IMR-90 (cell line): Measurements from ENCODE around the gene CHPF2. TPM values are rescaled to one million over a fixed set of nuclear protein-coding genes. Genes with fewer than 3 reads are reported as not detected.

Experiments used
- ATAC-seq: fragments of 200-7000 bp; cut with Tn5 transposase; 2 replicates; pipeline ENCODE4 v1.9.1; 2020; ENCODE audit warnings: low read depth, mild to moderate bottlenecking, moderate library complexity
- BruUV-seq: library from RNA; stranded (reverse); fragments of 400-500 nt; replicated peaks from 2 replicates; lab custom pipeline; 2021; lab: Mats Ljungman, UMichigan
- CTCF ChIA-PET: fragments of 300-600 bp; formaldehyde crosslinking; extraction: SDS; loops from one replicate; lab custom pipeline; 2021; ENCODE audit warnings: antibody characterized with exemption; lab: Yijun Ruan, JAX
- POLR2A ChIA-PET: fragments of 300-600 bp; sonication (Branson Sonifier 250); formaldehyde crosslinking; loops from one replicate; lab custom pipeline; 2022; ENCODE audit warnings: antibody characterized with exemption; ENCODE audit not compliant: unreplicated experiment; lab: Charles Lee
- DNase-seq: peaks from one replicate; pipeline ENCODE4 v3.0.0; 2013
- H2AFZ ChIP-seq: replicated peaks from 2 replicates; pipeline ENCODE3; 2013; ENCODE audit warnings: low read length, mild to moderate bottlenecking; ENCODE audit not compliant: poor library complexity
- H2AK5ac ChIP-seq: 2 replicates; pipeline ENCODE4 v1.6.1; 2013; ENCODE audit warnings: low read depth, low read length, inconsistent platforms
- H2AK9ac ChIP-seq: replicated peaks from 2 replicates; pipeline ENCODE3; 2013; ENCODE audit warnings: mild to moderate bottlenecking, low read depth, low read length, moderate library complexity; ENCODE audit not compliant: poor library complexity
- H2BK120ac ChIP-seq: 2 replicates; pipeline ENCODE4 v1.6.1; 2013; ENCODE audit warnings: low read depth, low read length, inconsistent platforms
- H2BK15ac ChIP-seq: 3 replicates; pipeline ENCODE4 v1.6.1; 2013; ENCODE audit warnings: low read depth, low read length, inconsistent platforms
- H2BK20ac ChIP-seq: 2 replicates; pipeline ENCODE4 v1.6.1; 2013; ENCODE audit warnings: low read depth, mild to moderate bottlenecking, inconsistent platforms, low read length, moderate library complexity
- H2BK5ac ChIP-seq: 2 replicates; pipeline ENCODE4 v1.6.1; 2013; ENCODE audit warnings: mild to moderate bottlenecking, low read depth, low read length, inconsistent platforms; ENCODE audit not compliant: poor library complexity, severe bottlenecking
- H3K14ac ChIP-seq: replicated peaks from 2 replicates; pipeline ENCODE4 v1.6.1; 2013; ENCODE audit warnings: low read depth, low read length, inconsistent platforms
- H3K18ac ChIP-seq: 2 replicates; pipeline ENCODE4 v1.6.1; 2013; ENCODE audit warnings: low read depth, low read length, control low read depth
- H3K23ac ChIP-seq: 2 replicates; pipeline ENCODE4 v1.6.1; 2013; ENCODE audit warnings: low read depth, low read length, inconsistent platforms
- H3K27ac ChIP-seq: 2 replicates; pipeline ENCODE4 v1.5.1; 2013; ENCODE audit warnings: mild to moderate bottlenecking, control low read depth, low read length; ENCODE audit not compliant: insufficient read depth
- H3K27me3 ChIP-seq: 2 replicates; pipeline ENCODE4 v1.6.1; 2013; ENCODE audit warnings: low read length; ENCODE audit not compliant: control insufficient read depth, insufficient read depth
- H3K36me3 ChIP-seq: 2 replicates; pipeline ENCODE4 v1.6.1; 2013; ENCODE audit warnings: low read length, mixed read lengths; ENCODE audit not compliant: control insufficient read depth, insufficient read depth
- H3K4ac ChIP-seq: 2 replicates; pipeline ENCODE4 v1.6.1; 2013; ENCODE audit warnings: low read depth, low read length, inconsistent platforms
- H3K4me1 ChIP-seq: 2 replicates; pipeline ENCODE4 v1.6.1; 2013; ENCODE audit warnings: low read length, mixed read lengths; ENCODE audit not compliant: control insufficient read depth, insufficient read depth
- H3K4me2 ChIP-seq: 2 replicates; pipeline ENCODE4 v1.6.1; 2013; ENCODE audit warnings: low read depth, mild to moderate bottlenecking, control low read depth, low read length, moderate library complexity
- H3K4me3 ChIP-seq: 2 replicates; pipeline ENCODE4 v1.5.1; 2013; ENCODE audit warnings: low read depth, mild to moderate bottlenecking, control low read depth, low read length, moderate library complexity; ENCODE audit not compliant: insufficient read depth
- H3K56ac ChIP-seq: 2 replicates; pipeline ENCODE4 v1.6.1; 2013; ENCODE audit warnings: low read length, inconsistent platforms; ENCODE audit not compliant: insufficient read depth; ENCODE audit errors: extremely low read depth
- H3K79me1 ChIP-seq, 2 experiments: 2 replicates each; pipeline ENCODE4 v1.6.1; 2013; ENCODE audit warnings: low read length in 2 of 2, inconsistent platforms in 1 of 2, low read depth in 1 of 2
- H3K9ac ChIP-seq: 2 replicates; pipeline ENCODE4 v1.6.1; 2013; ENCODE audit warnings: low read depth, low read length, control low read depth
- H3K9me1 ChIP-seq: 2 replicates; pipeline ENCODE4 v1.6.1; 2013; ENCODE audit warnings: low read length, inconsistent platforms; ENCODE audit not compliant: insufficient read depth
- H3K9me3 ChIP-seq: 2 replicates; pipeline ENCODE4 v1.6.1; 2013; ENCODE audit warnings: low read length; ENCODE audit not compliant: control insufficient read depth, insufficient read depth
- H4K20me1 ChIP-seq: 2 replicates; pipeline ENCODE4 v1.6.1; 2013; ENCODE audit warnings: low read length, inconsistent platforms; ENCODE audit not compliant: insufficient read depth
- H4K5ac ChIP-seq: 2 replicates; pipeline ENCODE4 v1.6.1; 2013; ENCODE audit warnings: mild to moderate bottlenecking, low read depth, low read length, control low read depth
- H4K8ac ChIP-seq, 2 experiments: 2 replicates each; pipeline ENCODE4 v1.6.1; 2013; ENCODE audit warnings: low read depth in 2 of 2, low read length in 2 of 2, control low read depth in 1 of 2, inconsistent platforms in 1 of 2
- H4K91ac ChIP-seq: 2 replicates; pipeline ENCODE4 v1.6.1; 2013; ENCODE audit warnings: low read depth, low read length, inconsistent platforms; ENCODE audit not compliant: insufficient read depth
- BHLHE40 ChIP-seq: fragments of 150-350 bp; IDR thresholded peaks from 2 replicates; pipeline ENCODE4 v1.6.1; 2016; ENCODE audit warnings: mild to moderate bottlenecking, low read depth, low read length
- CEBPB ChIP-seq: IDR thresholded peaks from 2 replicates; pipeline ENCODE4 v1.6.1; 2012; ENCODE audit warnings: low read depth, low read length, improper control_type of control experiment
- CHD1 ChIP-seq: IDR thresholded peaks from 2 replicates; pipeline ENCODE4 v1.6.1; 2012; ENCODE audit warnings: low read depth, low read length, improper control_type of control experiment
- CTCF ChIP-seq: conservative IDR thresholded peaks from 2 replicates; pipeline ENCODE4 v1.5.1; 2012; ENCODE audit warnings: mild to moderate bottlenecking, low read depth, low read length, improper control_type of control experiment
- ELK1 ChIP-seq: fragments of 150-350 bp; IDR thresholded peaks from 2 replicates; pipeline ENCODE4 v1.6.1; 2016; ENCODE audit warnings: low read depth, mild to moderate bottlenecking, low read length, moderate library complexity, borderline replicate concordance
- FOS ChIP-seq: fragments of 150-350 bp; IDR thresholded peaks from 2 replicates; pipeline ENCODE4 v1.6.1; 2016; ENCODE audit warnings: low read depth, low read length
- MAFK ChIP-seq: IDR thresholded peaks from 2 replicates; pipeline ENCODE4 v1.6.1; 2012; ENCODE audit warnings: low read depth, low read length, improper control_type of control experiment
- MAZ ChIP-seq: IDR thresholded peaks from 2 replicates; pipeline ENCODE4 v1.6.1; 2012; ENCODE audit warnings: low read depth, mild to moderate bottlenecking, low read length, improper control_type of control experiment, moderate library complexity, borderline replicate concordance
- MXI1 ChIP-seq: IDR thresholded peaks from 2 replicates; pipeline ENCODE4 v1.6.1; 2012; ENCODE audit warnings: low read depth, mild to moderate bottlenecking, low read length, moderate library complexity, borderline replicate concordance
- NFE2L2 ChIP-seq: fragments of 150-350 bp; IDR thresholded peaks from 2 replicates; pipeline ENCODE4 v1.6.1; 2016; ENCODE audit warnings: low read depth, mild to moderate bottlenecking, low read length
- POLR2A ChIP-seq: IDR thresholded peaks from 2 replicates; pipeline ENCODE4 v1.6.1; 2012; ENCODE audit warnings: mild to moderate bottlenecking, low read depth, low read length
- RAD21 ChIP-seq: IDR thresholded peaks from 2 replicates; pipeline ENCODE4 v1.6.1; 2012; ENCODE audit warnings: low read length, improper control_type of control experiment
- RCOR1 ChIP-seq: IDR thresholded peaks from 2 replicates; pipeline ENCODE4 v1.6.1; 2012; ENCODE audit warnings: mild to moderate bottlenecking, low read length, improper control_type of control experiment; ENCODE audit not compliant: insufficient replicate concordance
- SMC3 ChIP-seq: fragments of 150-350 bp; IDR thresholded peaks from 2 replicates; pipeline ENCODE4 v1.6.1; 2016; ENCODE audit warnings: low read depth, mild to moderate bottlenecking, antibody characterized with exemption, low read length, moderate library complexity
- USF2 ChIP-seq: fragments of 150-350 bp; IDR thresholded peaks from 2 replicates; pipeline ENCODE4 v1.6.1; 2017; ENCODE audit warnings: mild to moderate bottlenecking, antibody characterized with exemption, low read length, low read depth
- WGBS, 2 experiments: methylation state at CpG; one replicate each; pipeline versions ENCODE4 v1.1.5 to v1.1.7; 2013; ENCODE audit warnings: missing lambda C conversion rate in 2 of 2; ENCODE audit not compliant: insufficient read length in 1 of 2; ENCODE audit errors: extremely low coverage in 2 of 2; 5-methylcytosine and 5-hydroxymethylcytosine counted together
- dilution Hi-C: fragments of 300-500 bp; cut with HindIII; formaldehyde crosslinking; loops from one replicate; pipeline ENCODE4 v1.14.3; 2018; ENCODE audit warnings: low sequenced_read_pairs; ENCODE audit not compliant: unreplicated experiment
- in situ Hi-C: fragments of 300-500 bp; cut with MboI; formaldehyde crosslinking; loops from 3 replicates; pipeline ENCODE4 v1.14.3; 2019; ENCODE audit warnings: low sequenced_read_pairs, inconsistent platforms, mixed read lengths
- intact Hi-C: fragments of 100-400 bp; cut with micrococcal nuclease; formaldehyde crosslinking; loops from 2 replicates; pipeline ENCODE4 v1.10.0; 2022
- polyA plus RNA-seq, 3 experiments: library from polyadenylated mRNA; depleted of rRNA; stranded (reverse); fragments of >200 nt; gene quantifications; 2 replicates each; pipeline ENCODE4 v1.2.3, GENCODE V29; 2012; ENCODE audit warnings: low replicate concordance in 1 of 3
- total RNA-seq: library from RNA; depleted of rRNA; stranded (reverse); fragments of >200 nt; gene quantifications from 2 replicates; pipeline ENCODE4 v1.2.3, GENCODE V29; 2012

Gene CHPF2
- total and polyA plus RNA-seq, 2 of the 4 experiments (the other 2 are of a cell fraction): 26.2 to 77.0 TPM

GRCh38 chr7:151244196-151244840 lies 12.0 kb downstream of the CHPF2 start:
- Histone ChIP-seq H4K91ac (no peak overlapping the region), H2BK15ac (no peak overlapping the region), H3K4me3 (no peak overlapping the region), H2BK5ac (no peak overlapping the region), H3K9ac (no peak overlapping the region), H2AK9ac (no peak overlapping the region), H4K5ac (no peak overlapping the region), H4K8ac (no peak overlapping the region), H3K23ac (no peak overlapping the region), H2BK120ac (no peak overlapping the region), H2BK20ac (no peak overlapping the region), H4K20me1 (peaks cover 32% of the 10 kb centered on the region), H3K18ac (no peak overlapping the region), H3K27me3 (no peaks in the 10 kb centered on the region), H3K9me3 (no peaks in the 10 kb centered on the region), H2AFZ (peak overlapping the region; percentile 47), H2AK5ac (no peak overlapping the region), H3K4me2 (no peak overlapping the region), H3K56ac (no peak overlapping the region), H3K36me3 (peaks cover 35% of the 10 kb centered on the region), H3K4me1 (peaks cover 30% of the 10 kb centered on the region), H3K27ac (no peak overlapping the region), H3K14ac (no peak overlapping the region), H3K9me1 (peaks cover 4% of the 10 kb centered on the region; the same call in 1 of the 2 replicates), H3K79me1 (peaks cover 8 to 81% of the 10 kb centered on the region in 2 experiments), H3K4ac (no peak overlapping the region)
- in situ Hi-C loops: no loop called here
- POLR2A ChIA-PET: interaction anchor here (0.6 kb wide), 1 partner anchor 1158 kb away, joined by 9 read pairs; no protein-coding TSS in a partner anchor
- dilution Hi-C loops: no loop called here
- 83% methylated on average over 1 of the region's 10 CpGs; no CpG with 5 or more reads in 1 of the 2 experiments for WGBS, 2 experiments
- CTCF ChIA-PET: interaction anchor here (0.6 to 1.4 kb wide), 7 partner anchors 10 to 120 kb away, joined by 3 to 6 read pairs (median 3); partner anchors contain the start of gene CHPF2
- intact Hi-C loops: loop anchor here (1.0 kb wide), 1 partner anchor 59 kb away; no protein-coding TSS in a partner anchor
- BruUV-seq: no TSS peak
- ATAC-seq: no peak
- peak; percentile 44 for DNase-seq
- TF ChIP-seq MAFK (no peak), CEBPB (no peak), MXI1 (no peak), RCOR1 (no peak), MAZ (0 out of 2 replicates have a peak, but pooled peaks have one; percentile 21), RAD21 (peak; percentile 64), FOS (no peak), CTCF (peak; percentile 79), CHD1 (no peak), ELK1 (no peak), NFE2L2 (no peak), USF2 (no peak), POLR2A (no peak), BHLHE40 (no peak), SMC3 (peak; percentile 51)
